KBM-7 (cell line): ENCODE data around the gene CAMTA1.

Experiments used
- DNase-seq: peaks from one replicate; pipeline ENCODE4 v3.0.0-alpha.2; 2015
- in situ Hi-C: fragments of 300-500 bp; cut with MboI; formaldehyde crosslinking; loops from 2 replicates; pipeline ENCODE4 v1.14.3; 2020; ENCODE audit warnings: low sequenced_read_pairs, low pct_unique_long_range_greater_than_20kb, mixed read lengths

The CAMTA1 gene

GRCh38 chr1:7333094-7333493 lies 547.8 kb downstream of the CAMTA1 start:
- in situ Hi-C loops = no loop called here
- DNase-seq = no peak

- in situ Hi-C loops = no loop called here
- no peak for DNase-seq
Measured at GRCh38 chr1:7333620-7334019, 548.4 kb downstream of the CAMTA1 start.

- in situ Hi-C loops = no loop called here
Measured at GRCh38 chr1:7334475-7335035, 549.3 kb downstream of the CAMTA1 start.

GRCh38 chr1:7335224-7335879 lies 550.1 kb downstream of the CAMTA1 start:
- DNase-seq = no peak
- in situ Hi-C loops = no loop called here

More at GRCh38 chr1:7334475-7335035, 549.3 kb downstream of the CAMTA1 start:
- DNase-seq = no peak

GRCh38 chr1:7338439-7338838 lies 553.2 kb downstream of the CAMTA1 start:
- DNase-seq = no peak
- in situ Hi-C loops = no loop called here

GRCh38 chr1:7339014-7339413 lies 553.8 kb downstream of the CAMTA1 start:
- no peak for DNase-seq
- in situ Hi-C loops = no loop called here

- DNase-seq = no peak
- in situ Hi-C loops = no loop called here
Measured at GRCh38 chr1:7339953-7340352, 554.7 kb downstream of the CAMTA1 start.

- DNase-seq = no peak
- in situ Hi-C loops = no loop called here
Measured at GRCh38 chr1:7341145-7341905, 556.1 kb downstream of the CAMTA1 start.

- DNase-seq = no peak
- in situ Hi-C loops = no loop called here
Measured at GRCh38 chr1:7343882-7344281, 558.6 kb downstream of the CAMTA1 start.

GRCh38 chr1:7344299-7344698 lies 559.0 kb downstream of the CAMTA1 start:
- in situ Hi-C loops = no loop called here
- DNase-seq = no peak

- DNase-seq = no peak
- in situ Hi-C loops = no loop called here
Measured at GRCh38 chr1:7345516-7345915, 560.3 kb downstream of the CAMTA1 start.

- no peak for DNase-seq
- in situ Hi-C loops = no loop called here
Measured at GRCh38 chr1:7346070-7346596, 560.9 kb downstream of the CAMTA1 start.

GRCh38 chr1:7346600-7347570 lies 561.6 kb downstream of the CAMTA1 start:
- in situ Hi-C loops = no loop called here

GRCh38 chr1:7348073-7348472 lies 562.8 kb downstream of the CAMTA1 start:
- no peak for DNase-seq
- in situ Hi-C loops = no loop called here

More at GRCh38 chr1:7346600-7347570, 561.6 kb downstream of the CAMTA1 start:
- no peak for DNase-seq

GRCh38 chr1:7348580-7348979 lies 563.3 kb downstream of the CAMTA1 start:
- no peak for DNase-seq
- in situ Hi-C loops = no loop called here

- in situ Hi-C loops = no loop called here
Measured at GRCh38 chr1:7350804-7351203, 565.5 kb downstream of the CAMTA1 start.

GRCh38 chr1:7351649-7352048 lies 566.4 kb downstream of the CAMTA1 start:
- DNase-seq = no peak
- in situ Hi-C loops = no loop called here

More at GRCh38 chr1:7350804-7351203, 565.5 kb downstream of the CAMTA1 start:
- DNase-seq = no peak

GRCh38 chr1:7352364-7352763 lies 567.1 kb downstream of the CAMTA1 start:
- no peak for DNase-seq

GRCh38 chr1:7352974-7353373 lies 567.7 kb downstream of the CAMTA1 start:
- in situ Hi-C loops = no loop called here
- DNase-seq = no peak

More at GRCh38 chr1:7352364-7352763, 567.1 kb downstream of the CAMTA1 start:
- in situ Hi-C loops = no loop called here
